GM18867 (cell line): ENCODE measurements around the gene CYP2C19.
"Not testable (repeated sequence)": the region's sequence is repeated elsewhere in the genome, so short reads cannot be mapped to it uniquely, and the experiment has no call there.

Source experiments
- ATAC-seq: cut with Tn5 transposase; IDR thresholded peaks from one replicate; pipeline ENCODE4 v1.9.1; 2021; ENCODE audit warnings: mild to moderate bottlenecking, moderate library complexity; ENCODE audit not compliant: unreplicated experiment

Gene CYP2C19

GRCh38 chr10:94762393-94762792 is at the start of gene CYP2C19:
Gene CYP2C19, plus strand, starts transcription at chr10:94762681. Its CDS starts 25 bp downstream, at chr10:94762706.
- ATAC-seq = no peak

- ATAC-seq = no peak
Measured at GRCh38 chr10:94725871-94726270, 36.6 kb upstream of the CYP2C19 start.

GRCh38 chr10:94735197-94735596 is 27.3 kb upstream of the CYP2C19 start:
- ATAC-seq = no peak

- ATAC-seq = no peak
Measured at GRCh38 chr10:94738588-94738987, 23.9 kb upstream of the CYP2C19 start.

- no peak for ATAC-seq
Measured at GRCh38 chr10:94747137-94747536, 15.3 kb upstream of the CYP2C19 start.

GRCh38 chr10:94747838-94748237 is 14.6 kb upstream of the CYP2C19 start:
- no peak for ATAC-seq

GRCh38 chr10:94757916-94758315 is 4.6 kb upstream of the CYP2C19 start:
- no peak for ATAC-seq

GRCh38 chr10:94760586-94761178 is 1.8 kb upstream of the CYP2C19 start:
- no peak for ATAC-seq

- ATAC-seq = not testable (repeated sequence)
Measured at GRCh38 chr10:94775425-94775824, 12.9 kb downstream of the CYP2C19 start.

- no peak for ATAC-seq
Measured at GRCh38 chr10:94777886-94778458, 15.5 kb downstream of the CYP2C19 start.

GRCh38 chr10:94780844-94781243 is 18.4 kb downstream of the CYP2C19 start:
- ATAC-seq = no peak

- ATAC-seq = no peak
Measured at GRCh38 chr10:94784256-94784655, 21.8 kb downstream of the CYP2C19 start.

- no peak for ATAC-seq
Measured at GRCh38 chr10:94785211-94785610, 22.7 kb downstream of the CYP2C19 start.

GRCh38 chr10:94800551-94800950 is 38.1 kb downstream of the CYP2C19 start:
- ATAC-seq = not testable (repeated sequence)

GRCh38 chr10:94803307-94803706 is 40.8 kb downstream of the CYP2C19 start:
- no peak for ATAC-seq

GRCh38 chr10:94830025-94830424 is 67.5 kb downstream of the CYP2C19 start:
- not testable (repeated sequence) for ATAC-seq

GRCh38 chr10:94846204-94846603 is 83.7 kb downstream of the CYP2C19 start:
- ATAC-seq = no peak

GRCh38 chr10:94850766-94851165 is 88.3 kb downstream of the CYP2C19 start:
- no peak for ATAC-seq

GRCh38 chr10:94851263-94851662 is 88.8 kb downstream of the CYP2C19 start:
- ATAC-seq = no peak

- no peak for ATAC-seq
Measured at GRCh38 chr10:94852438-94852837, 90.0 kb downstream of the CYP2C19 start.

GRCh38 chr10:94853065-94853464 is 90.6 kb downstream of the CYP2C19 start:
- no peak for ATAC-seq

GRCh38 chr10:94858005-94858404 is 95.5 kb downstream of the CYP2C19 start:
- no peak for ATAC-seq

- ATAC-seq = no peak
Measured at GRCh38 chr10:94859086-94859485, 96.6 kb downstream of the CYP2C19 start.
